ENCODE results near the gene LSAMP.

- TF ChIP-seq CTCF (conservative IDR thresholded peaks at IDR 0.05; ENCODE audit: low read depth in 2 of 2): no peak
- TF ChIP-seq POLR2AphosphoS5 (IDR thresholded peaks at IDR 0.05; ENCODE audit: low read depth): no peak
- TF ChIP-seq EZH2 (IDR thresholded peaks at IDR 0.05; ENCODE audit: low read depth, unreplicated experiment): no peak
- TF ChIP-seq EZH2phosphoT487 (IDR thresholded peaks at IDR 0.05; ENCODE audit: unreplicated experiment): no peak
- TF ChIP-seq REST (IDR thresholded peaks at IDR 0.05; ENCODE audit: unreplicated experiment): no peak
- no peak for TF ChIP-seq ETS1 (IDR thresholded peaks at IDR 0.05)
- no peak for TF ChIP-seq ZNF331 (CRISPR knock-in tag; IDR thresholded peaks at IDR 0.05; ENCODE audit: low read depth)
Measured at GRCh38 chr3:115827495-115827894, 617.8 kb downstream of the LSAMP start.
